ENCODE measurements around the gene FNIP1. TPM values are rescaled to one million over a fixed set of nuclear protein-coding genes. Genes with fewer than 3 reads are reported as not detected.

Gene FNIP1
- polyA plus RNA-seq, 1 of the 3 experiments (the other 2 are of a cell fraction), result 2.4 TPM

DNA sequence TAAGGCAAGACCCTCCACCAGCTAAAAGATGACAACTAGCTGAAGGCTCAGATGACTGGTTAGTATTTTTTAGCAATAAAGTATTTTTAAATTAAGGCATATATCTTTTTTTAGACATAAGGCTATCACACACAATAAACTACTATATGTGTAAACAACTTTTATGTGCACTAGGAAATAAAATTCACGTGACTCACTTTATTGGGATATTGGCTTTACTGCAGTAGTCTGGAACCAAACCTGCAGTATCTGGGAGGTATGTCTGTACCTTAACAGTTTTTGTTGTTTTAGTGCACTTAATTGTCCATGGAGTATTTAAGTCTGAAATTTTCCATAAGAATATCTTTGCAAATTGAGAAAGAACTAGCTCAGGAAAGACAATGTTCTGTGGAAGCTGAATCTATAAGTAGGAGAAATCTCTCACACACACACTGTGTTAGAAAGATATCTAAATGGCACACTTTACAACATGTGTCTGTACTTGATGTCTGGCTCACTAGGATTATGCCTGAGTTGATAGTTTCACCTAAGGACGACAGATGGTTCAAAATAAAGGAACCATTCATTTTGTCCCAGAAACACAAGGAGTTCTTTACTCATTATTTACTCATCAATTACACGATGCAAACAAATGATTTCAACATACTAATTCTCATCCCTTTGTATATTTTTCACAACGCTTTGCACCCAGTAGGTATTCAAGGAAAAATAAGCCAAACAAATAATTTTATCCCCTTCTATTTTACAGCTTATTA lies 166.4 kb downstream of the FNIP1 start:
- Histone ChIP-seq H3K4me2 (no peak overlapping the region), H3K36me3 (replicated peaks in 1 of 2; ENCODE audit: control insufficient read depth in 1 of 2, insufficient read depth in 2 of 2, low read length in 1 of 2) (no peaks in the 10 kb centered on the region), H3F3A (replicated peaks; ENCODE audit: insufficient read depth) (peaks cover 12% of the 10 kb centered on the region), H3K9ac (no peak overlapping the region), H3K4me3 (ENCODE audit: low read depth in 2 of 2, low read length in 1 of 2) (no peak overlapping the region), H3K9me3 (no peaks in the 10 kb centered on the region), H3K27ac (ENCODE audit: low read depth in 2 of 2, low read length in 1 of 2) (no peak overlapping the region), H3K27me3 (ENCODE audit: insufficient read depth) (no peaks in the 10 kb centered on the region), H4K20me1 (ENCODE audit: insufficient read depth) (peaks cover 5% of the 10 kb centered on the region; the same call in 1 of the 2 replicates), H3K4me1 (ENCODE audit: control insufficient read depth in 1 of 2, insufficient read depth in 2 of 2, low read depth in 1 of 2, low read length in 1 of 2) (peaks cover 0 to 5% of the 10 kb centered on the region in 2 experiments; a peak in 2 of 4 replicates), H3K79me2 (ENCODE audit: insufficient read depth) (peaks cover 96% of the 10 kb centered on the region), H3K9me2 (no peaks in the 10 kb centered on the region), H2AFZ (ENCODE audit: low read depth) (no peak overlapping the region)
- WGBS (ENCODE audit: low lambda C conversion rate), result 61% methylated on average over 4 of the region's 4 CpGs
- CTCF ChIA-PET, result interaction anchor here (0.9 to 2.1 kb wide), 2 partner anchors 16 to 41 kb away, joined by 3 to 11 read pairs; no protein-coding TSS in a partner anchor
- POLR2A ChIA-PET, result no interaction called here
- no peak for DNase-seq
- TF ChIP-seq, protein P1, sequence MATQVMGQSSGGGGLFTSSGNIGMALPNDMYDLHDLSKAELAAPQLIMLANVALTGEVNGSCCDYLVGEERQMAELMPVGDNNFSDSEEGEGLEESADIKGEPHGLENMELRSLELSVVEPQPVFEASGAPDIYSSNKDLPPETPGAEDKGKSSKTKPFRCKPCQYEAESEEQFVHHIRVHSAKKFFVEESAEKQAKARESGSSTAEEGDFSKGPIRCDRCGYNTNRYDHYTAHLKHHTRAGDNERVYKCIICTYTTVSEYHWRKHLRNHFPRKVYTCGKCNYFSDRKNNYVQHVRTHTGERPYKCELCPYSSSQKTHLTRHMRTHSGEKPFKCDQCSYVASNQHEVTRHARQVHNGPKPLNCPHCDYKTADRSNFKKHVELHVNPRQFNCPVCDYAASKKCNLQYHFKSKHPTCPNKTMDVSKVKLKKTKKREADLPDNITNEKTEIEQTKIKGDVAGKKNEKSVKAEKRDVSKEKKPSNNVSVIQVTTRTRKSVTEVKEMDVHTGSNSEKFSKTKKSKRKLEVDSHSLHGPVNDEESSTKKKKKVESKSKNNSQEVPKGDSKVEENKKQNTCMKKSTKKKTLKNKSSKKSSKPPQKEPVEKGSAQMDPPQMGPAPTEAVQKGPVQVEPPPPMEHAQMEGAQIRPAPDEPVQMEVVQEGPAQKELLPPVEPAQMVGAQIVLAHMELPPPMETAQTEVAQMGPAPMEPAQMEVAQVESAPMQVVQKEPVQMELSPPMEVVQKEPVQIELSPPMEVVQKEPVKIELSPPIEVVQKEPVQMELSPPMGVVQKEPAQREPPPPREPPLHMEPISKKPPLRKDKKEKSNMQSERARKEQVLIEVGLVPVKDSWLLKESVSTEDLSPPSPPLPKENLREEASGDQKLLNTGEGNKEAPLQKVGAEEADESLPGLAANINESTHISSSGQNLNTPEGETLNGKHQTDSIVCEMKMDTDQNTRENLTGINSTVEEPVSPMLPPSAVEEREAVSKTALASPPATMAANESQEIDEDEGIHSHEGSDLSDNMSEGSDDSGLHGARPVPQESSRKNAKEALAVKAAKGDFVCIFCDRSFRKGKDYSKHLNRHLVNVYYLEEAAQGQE (IDR thresholded peaks at IDR 0.05; ENCODE audit: low read depth, low read length), result no peak
- TF ChIP-seq, protein P2, sequence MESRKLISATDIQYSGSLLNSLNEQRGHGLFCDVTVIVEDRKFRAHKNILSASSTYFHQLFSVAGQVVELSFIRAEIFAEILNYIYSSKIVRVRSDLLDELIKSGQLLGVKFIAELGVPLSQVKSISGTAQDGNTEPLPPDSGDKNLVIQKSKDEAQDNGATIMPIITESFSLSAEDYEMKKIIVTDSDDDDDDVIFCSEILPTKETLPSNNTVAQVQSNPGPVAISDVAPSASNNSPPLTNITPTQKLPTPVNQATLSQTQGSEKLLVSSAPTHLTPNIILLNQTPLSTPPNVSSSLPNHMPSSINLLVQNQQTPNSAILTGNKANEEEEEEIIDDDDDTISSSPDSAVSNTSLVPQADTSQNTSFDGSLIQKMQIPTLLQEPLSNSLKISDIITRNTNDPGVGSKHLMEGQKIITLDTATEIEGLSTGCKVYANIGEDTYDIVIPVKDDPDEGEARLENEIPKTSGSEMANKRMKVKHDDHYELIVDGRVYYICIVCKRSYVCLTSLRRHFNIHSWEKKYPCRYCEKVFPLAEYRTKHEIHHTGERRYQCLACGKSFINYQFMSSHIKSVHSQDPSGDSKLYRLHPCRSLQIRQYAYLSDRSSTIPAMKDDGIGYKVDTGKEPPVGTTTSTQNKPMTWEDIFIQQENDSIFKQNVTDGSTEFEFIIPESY (IDR thresholded peaks at IDR 0.05; ENCODE audit: borderline replicate concordance, low read depth), result no peak
- TF ChIP-seq EP300 (IDR thresholded peaks at IDR 0.05; ENCODE audit: borderline replicate concordance in 1 of 2, low read depth in 1 of 2, low read length in 1 of 2) (no peak), TAF1 (IDR thresholded peaks at IDR 0.05; ENCODE audit: borderline replicate concordance, low read depth, low read length) (no peak)

DNA sequence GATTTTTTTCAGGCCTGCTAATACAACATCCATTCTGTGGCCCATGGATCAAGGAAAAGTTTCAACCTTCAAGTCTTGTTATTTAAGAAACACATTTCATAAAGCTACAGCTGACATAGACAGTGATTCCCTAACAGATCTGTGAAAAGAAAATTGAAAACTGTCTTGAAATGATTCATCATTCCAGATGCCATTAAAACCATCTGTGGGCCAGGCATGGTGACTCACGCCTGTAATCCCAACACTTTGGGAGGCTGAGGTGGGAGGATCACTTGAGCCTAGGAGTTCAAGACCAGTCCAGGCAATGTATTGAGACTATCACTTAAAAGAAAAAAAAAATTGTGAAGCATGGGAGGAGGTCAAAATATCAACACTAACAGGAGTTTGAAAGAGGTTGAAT lies 167.8 kb downstream of the FNIP1 start:
- DNase-seq, result no peak
- H3K36me3 ChIP-seq (replicated peaks in 1 of 2; ENCODE audit: control insufficient read depth in 1 of 2, insufficient read depth in 2 of 2, low read length in 1 of 2), result no peaks in the 10 kb centered on the region
- no peak overlapping the region for H2AFZ ChIP-seq (ENCODE audit: low read depth)
- no peak overlapping the region for H3K4me2 ChIP-seq
- ChIA-PET POLR2A (no interaction called here), CTCF (interaction anchor here (2.1 kb wide), 1 partner anchor 39 kb away, joined by 11 read pairs; no protein-coding TSS in a partner anchor)
- 18% methylated on average over 1 of the region's 1 CpG for WGBS (ENCODE audit: low lambda C conversion rate)
- H3K9ac ChIP-seq, result no peak overlapping the region
- H3K4me3 ChIP-seq (ENCODE audit: low read depth in 2 of 2, low read length in 1 of 2), result no peak overlapping the region
- no peaks in the 10 kb centered on the region for H3K9me2 ChIP-seq
- peak overlapping the region in 1 of 2 experiments; percentile 24; a peak in 1 of 4 replicates for H3K27ac ChIP-seq (ENCODE audit: low read depth in 2 of 2, low read length in 1 of 2)
- peaks cover 0 to 5% of the 10 kb centered on the region in 2 experiments; a peak in 2 of 4 replicates for H3K4me1 ChIP-seq (ENCODE audit: control insufficient read depth in 1 of 2, insufficient read depth in 2 of 2, low read depth in 1 of 2, low read length in 1 of 2)
- peaks cover 100% of the 10 kb centered on the region for H3K79me2 ChIP-seq (ENCODE audit: insufficient read depth)
- peaks cover 5% of the 10 kb centered on the region; the same call in 1 of the 2 replicates for H4K20me1 ChIP-seq (ENCODE audit: insufficient read depth)
- peaks cover 7% of the 10 kb centered on the region for H3F3A ChIP-seq (replicated peaks; ENCODE audit: insufficient read depth)
- H3K27me3 ChIP-seq (ENCODE audit: insufficient read depth), result no peaks in the 10 kb centered on the region
- no peaks in the 10 kb centered on the region for H3K9me3 ChIP-seq
- no peak for TF ChIP-seq RXRA (IDR thresholded peaks at IDR 0.05; ENCODE audit: borderline replicate concordance, low read depth)
- TF ChIP-seq EP300 (IDR thresholded peaks at IDR 0.05; ENCODE audit: borderline replicate concordance in 1 of 2, low read depth in 1 of 2, low read length in 1 of 2), result no peak; a peak in 1 of 4 replicates
- TF ChIP-seq SIN3A (IDR thresholded peaks at IDR 0.05; ENCODE audit: borderline replicate concordance, low read depth, low read length), result no peak
- TF ChIP-seq, protein P3, sequence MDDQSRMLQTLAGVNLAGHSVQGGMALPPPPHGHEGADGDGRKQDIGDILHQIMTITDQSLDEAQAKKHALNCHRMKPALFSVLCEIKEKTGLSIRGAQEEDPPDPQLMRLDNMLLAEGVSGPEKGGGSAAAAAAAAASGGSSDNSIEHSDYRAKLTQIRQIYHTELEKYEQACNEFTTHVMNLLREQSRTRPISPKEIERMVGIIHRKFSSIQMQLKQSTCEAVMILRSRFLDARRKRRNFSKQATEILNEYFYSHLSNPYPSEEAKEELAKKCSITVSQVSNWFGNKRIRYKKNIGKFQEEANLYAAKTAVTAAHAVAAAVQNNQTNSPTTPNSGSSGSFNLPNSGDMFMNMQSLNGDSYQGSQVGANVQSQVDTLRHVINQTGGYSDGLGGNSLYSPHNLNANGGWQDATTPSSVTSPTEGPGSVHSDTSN (IDR thresholded peaks at IDR 0.05), result peak; percentile 73
- TF ChIP-seq, protein P4, sequence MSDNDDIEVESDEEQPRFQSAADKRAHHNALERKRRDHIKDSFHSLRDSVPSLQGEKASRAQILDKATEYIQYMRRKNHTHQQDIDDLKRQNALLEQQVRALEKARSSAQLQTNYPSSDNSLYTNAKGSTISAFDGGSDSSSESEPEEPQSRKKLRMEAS (IDR thresholded peaks at IDR 0.05; ENCODE audit: low read depth), result no peak
- peak; percentile 71; the same call in 1 of the 2 replicates for TF ChIP-seq JUND (IDR thresholded peaks at IDR 0.05)
- TF ChIP-seq FOSL2 (IDR thresholded peaks at IDR 0.05; ENCODE audit: borderline replicate concordance, low read depth), result peak; percentile 85
- TF ChIP-seq, protein P2 (IDR thresholded peaks at IDR 0.05; ENCODE audit: borderline replicate concordance, low read depth), result no peak
- TF ChIP-seq FOXM1 (IDR thresholded peaks at IDR 0.05; ENCODE audit: low read depth), result no peak
- TF ChIP-seq TAF1 (IDR thresholded peaks at IDR 0.05; ENCODE audit: borderline replicate concordance, low read depth, low read length), result no peak
- TF ChIP-seq, protein P5, sequence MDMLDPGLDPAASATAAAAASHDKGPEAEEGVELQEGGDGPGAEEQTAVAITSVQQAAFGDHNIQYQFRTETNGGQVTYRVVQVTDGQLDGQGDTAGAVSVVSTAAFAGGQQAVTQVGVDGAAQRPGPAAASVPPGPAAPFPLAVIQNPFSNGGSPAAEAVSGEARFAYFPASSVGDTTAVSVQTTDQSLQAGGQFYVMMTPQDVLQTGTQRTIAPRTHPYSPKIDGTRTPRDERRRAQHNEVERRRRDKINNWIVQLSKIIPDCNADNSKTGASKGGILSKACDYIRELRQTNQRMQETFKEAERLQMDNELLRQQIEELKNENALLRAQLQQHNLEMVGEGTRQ (IDR thresholded peaks at IDR 0.05; ENCODE audit: borderline replicate concordance, low read depth, low read length), result no peak
